NCI-H1436 treated with DMSO at 0.1 percent for 48 hours (cell line): ENCODE results near the gene ZRANB1.

Source experiments
- DNase-seq: peaks from one replicate; lab custom pipeline; 2025; lab: John Stamatoyannopoulos, UW

ZRANB1 gene

DNA sequence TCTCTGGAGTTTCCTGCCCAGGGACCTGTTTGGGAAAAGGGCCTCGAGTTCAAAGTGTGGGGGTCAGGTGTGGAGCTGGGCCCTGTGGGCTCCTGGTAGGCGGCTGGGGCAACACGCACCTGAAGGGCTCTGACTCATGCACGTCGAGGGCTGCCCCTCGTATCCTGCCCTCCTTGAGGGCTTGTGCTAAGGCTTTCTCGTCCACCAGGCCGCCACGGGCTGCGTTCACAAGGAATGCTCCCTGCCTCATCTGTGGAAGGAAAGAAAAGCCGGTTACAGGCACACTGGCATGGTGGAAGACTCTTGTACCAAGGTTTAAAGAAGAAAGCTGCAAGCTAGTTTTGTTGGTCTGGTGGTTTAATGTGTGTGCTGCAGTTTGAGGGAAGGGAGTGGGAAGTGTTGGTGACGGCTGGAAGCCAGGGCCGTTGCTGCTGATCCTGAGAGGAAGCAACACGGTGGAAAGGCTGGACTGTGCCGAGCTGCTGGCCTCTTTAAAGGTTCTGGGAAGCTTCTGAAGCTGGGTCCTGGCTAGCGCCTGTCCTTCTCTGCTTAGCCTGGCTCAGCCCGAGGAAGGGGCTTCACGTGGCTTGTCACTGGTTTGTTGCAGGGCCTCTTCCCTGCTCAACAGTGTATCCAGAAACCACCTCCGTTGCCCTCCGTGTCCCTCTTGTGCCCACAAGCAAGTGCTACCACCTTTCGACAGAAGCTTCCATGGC is 52.0 kb downstream of the ZRANB1 start:
- no peak for DNase-seq

DNA sequence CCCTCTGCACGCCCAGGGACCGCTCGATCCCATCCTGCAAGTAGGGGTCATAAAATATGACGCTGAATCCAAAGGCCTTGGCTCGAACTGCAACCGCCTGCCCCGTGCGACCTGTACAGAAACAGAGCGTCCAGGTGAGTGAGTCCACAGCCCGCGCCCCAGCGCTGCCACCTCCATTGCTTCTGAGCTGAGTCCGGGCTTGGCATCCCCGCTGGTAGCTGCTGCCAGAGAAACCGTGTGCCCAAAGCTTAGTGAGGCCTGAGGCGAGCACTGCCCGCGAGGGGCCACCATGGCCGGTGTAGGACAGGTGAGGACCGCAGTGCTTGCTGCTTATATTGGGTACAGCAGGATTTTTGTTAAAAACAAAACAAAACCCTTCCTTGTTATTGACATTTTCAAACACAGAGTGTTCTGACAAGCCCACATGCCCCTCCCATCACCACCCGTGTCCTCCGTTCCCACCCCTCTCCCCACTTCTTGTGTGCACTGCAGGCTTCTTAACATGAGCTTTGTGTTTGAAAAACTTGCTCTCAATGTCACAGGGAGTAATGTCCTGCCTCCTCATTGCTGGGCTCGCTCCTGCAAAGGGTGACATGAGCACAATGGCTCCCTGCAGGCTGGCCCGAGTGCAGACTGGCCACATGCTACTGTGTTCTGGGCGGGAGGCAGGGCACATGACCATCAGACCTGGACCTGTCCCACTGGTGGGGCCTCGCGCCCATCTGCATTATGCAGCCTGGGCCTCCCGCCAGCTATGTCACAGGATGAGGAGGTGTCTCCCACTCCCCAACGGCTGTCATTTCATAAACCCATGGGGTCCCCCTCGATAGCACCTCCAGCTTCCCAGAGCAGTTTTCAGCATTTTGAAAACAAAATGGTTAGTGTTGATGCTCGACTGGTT is 52.9 kb downstream of the ZRANB1 start:
- no peak for DNase-seq

DNA sequence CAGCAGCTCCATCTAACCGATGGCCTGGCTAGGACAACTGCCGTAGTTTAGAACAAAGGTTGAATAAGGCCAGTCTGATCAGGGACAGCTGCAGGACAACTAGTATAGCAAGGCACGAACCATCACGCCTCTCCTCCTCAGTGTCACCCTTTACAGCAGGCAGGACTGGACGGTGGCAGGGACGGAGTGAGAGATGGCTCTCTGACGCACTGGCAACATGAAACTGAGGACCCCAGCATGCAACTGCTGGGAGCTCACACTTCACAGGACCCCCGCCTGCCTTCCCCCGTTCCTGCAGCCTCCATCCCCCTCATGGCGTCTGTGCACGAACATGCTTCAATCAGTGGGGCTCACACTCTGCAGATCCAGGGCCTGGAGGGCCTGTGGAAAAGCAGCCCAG is 53.7 kb downstream of the ZRANB1 start:
- no peak for DNase-seq

DNA sequence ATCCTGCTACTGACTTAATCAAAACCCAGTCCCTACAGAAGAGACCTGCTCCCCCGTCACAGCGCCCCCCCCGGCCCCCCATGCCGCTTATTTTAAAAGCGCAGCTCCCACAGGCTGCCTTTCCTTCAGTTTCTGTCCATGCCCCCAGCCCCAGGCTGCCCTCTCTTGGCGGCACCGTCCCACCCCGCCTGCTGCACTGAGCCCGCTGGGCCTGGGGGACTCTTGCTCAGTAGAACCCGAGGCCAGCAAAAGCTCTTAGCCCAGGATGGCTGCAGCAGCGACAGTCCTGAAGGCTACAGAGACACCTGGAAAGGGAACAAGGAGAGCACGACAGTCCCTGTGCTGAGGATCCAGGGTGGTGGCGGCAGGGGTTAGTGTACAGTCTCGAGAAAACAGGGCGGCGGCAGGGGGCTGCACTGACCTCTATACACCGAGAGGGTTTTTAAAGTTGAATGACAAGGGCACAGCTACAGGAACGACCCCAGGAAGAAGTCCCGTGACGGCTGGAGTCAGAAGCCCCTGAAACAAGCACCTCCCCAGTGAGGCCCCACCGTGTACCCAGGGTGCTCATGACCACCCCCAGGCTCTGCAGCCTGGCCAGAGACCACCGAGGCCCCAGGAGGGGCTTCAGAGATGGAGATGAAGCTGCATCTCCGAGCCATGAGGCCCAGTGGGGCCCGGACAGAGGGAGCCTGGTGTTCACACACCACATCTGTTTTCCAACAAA is 54.4 kb downstream of the ZRANB1 start:
- DNase-seq, result no peak

GRCh38 chr10:124996854-124997215 is 54.9 kb downstream of the ZRANB1 start:
- DNase-seq, result no peak

DNA sequence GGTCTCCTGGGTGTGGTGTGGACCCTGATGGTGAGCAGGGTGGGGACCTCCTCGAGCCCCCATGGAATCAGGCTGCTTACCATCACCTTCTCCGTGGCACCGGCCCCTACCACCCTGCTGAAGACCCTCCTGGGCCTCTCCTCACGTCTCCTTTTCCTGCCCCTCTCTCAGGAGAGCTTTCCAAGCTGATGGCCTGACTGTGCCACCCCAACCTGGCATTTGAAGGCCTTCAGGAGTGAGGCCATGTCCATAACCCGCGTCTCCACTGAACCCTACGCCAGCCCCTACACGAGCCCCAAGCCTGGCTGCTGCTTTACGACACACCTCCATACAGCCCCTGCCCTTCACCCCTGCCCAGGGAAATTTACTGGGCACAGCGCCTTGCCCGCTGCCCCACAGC is 55.4 kb downstream of the ZRANB1 start:
- DNase-seq, result no peak

GRCh38 chr10:124997771-124998623 is 56.1 kb downstream of the ZRANB1 start:
- DNase-seq, result no peak

DNA sequence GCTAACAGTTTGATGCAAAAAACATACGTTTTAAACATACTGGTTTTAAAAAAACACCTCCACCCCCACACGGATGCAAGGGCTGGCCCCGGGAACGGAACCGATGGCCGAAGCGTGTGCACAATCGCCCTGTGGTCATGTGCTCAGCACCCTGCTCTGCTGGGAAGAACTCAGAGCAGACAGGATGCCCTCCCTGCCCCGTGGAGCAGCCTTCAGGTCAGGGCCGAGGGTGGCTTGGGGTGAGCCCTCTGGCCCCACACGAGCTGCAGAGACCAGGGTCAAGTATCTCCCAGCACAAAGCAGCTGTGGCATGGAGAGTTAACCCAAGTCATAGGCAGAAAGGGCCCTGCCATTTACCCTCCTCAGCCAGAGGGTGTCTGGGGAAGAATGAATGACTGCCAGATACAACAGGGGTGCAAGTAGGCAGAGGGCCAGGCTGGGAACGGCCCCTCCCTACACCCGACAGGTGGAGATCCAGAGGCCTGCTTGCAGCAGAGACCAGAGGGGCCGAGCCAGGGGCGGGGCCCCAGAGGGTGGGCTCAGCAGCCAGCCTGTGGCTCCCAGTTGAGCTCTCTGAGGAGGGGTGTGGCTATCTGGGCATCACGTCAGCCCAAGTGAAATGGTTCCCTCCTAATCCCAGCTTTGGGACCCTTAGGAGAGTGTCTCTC is 56.8 kb downstream of the ZRANB1 start:
- no peak for DNase-seq

GRCh38 chr10:124999433-125000365 is 57.8 kb downstream of the ZRANB1 start:
- DNase-seq, result no peak

GRCh38 chr10:125000366-125001312 is 58.7 kb downstream of the ZRANB1 start:
- no peak for DNase-seq

DNA sequence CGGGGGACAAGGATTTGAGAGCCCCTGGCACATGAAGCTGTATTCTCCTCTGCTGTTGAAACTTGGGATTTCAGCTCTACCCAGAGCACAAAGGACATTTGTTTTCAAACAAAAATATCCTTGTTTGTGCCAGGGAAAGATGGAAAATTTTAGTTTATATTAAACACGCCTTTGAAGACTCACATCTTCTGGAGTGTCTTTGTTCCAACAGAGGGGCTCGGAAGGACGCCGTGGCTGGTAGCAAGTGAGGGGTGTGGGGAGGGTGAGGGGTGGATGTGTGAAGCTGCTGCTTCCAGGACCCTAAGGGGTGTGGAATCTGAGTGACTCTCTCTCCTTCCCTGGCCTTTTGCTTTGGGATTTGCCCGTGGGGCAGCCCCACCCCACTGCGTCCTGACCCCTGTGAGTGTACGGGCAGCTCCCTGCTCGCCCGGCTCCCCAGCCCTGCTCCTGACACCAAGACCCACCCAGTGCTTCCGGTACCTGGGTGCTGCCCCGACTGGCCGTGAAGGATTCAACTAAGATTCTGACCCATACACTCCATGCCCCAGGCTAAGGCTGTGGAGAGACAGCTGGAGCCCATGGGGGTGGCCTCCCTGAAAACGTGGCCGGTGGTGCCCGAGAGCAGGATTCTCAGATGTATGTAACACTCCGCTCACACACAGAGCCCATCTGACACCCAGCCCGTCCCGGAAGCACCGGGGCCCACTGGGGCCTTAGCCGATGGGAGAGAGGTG is 59.6 kb downstream of the ZRANB1 start:
- DNase-seq, result no peak

- DNase-seq, result no peak
Observed at GRCh38 chr10:125002047-125002422, 60.1 kb downstream of the ZRANB1 start.

DNA sequence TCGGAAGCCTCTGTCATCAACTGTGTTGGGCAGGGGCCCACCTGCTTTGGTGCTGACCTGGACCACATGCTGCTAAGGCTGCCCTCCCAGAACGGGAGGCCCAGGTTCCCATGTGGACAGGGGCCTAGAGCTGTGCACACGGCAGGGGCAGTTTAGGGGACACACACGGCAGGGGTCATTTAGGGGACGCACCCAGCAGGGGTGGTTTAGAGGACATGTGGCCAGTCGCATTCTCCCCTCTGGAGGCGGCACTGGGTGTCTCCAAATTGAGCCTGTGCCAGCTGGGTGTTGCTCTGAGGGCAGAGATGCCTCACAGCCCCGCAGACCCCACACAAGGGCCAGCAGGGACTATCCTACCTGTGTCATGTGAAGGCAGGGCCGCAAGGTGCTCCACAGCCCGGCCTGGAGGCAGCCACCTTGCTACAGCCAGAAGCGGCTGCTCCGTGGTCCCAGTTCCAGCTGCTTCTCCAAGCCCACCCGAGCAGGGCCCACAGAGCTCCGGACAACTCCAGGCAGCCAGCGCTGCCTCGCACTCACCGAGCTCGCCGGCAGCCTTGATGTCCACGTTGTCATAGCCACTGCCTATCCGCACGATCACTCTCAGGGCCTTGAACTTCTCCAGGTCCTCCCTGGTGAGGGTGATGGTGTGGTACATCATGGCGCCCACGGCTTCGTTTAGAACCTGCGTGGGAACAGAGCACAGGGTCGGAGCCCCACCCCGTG is 60.7 kb downstream of the ZRANB1 start:
- no peak for DNase-seq

DNA sequence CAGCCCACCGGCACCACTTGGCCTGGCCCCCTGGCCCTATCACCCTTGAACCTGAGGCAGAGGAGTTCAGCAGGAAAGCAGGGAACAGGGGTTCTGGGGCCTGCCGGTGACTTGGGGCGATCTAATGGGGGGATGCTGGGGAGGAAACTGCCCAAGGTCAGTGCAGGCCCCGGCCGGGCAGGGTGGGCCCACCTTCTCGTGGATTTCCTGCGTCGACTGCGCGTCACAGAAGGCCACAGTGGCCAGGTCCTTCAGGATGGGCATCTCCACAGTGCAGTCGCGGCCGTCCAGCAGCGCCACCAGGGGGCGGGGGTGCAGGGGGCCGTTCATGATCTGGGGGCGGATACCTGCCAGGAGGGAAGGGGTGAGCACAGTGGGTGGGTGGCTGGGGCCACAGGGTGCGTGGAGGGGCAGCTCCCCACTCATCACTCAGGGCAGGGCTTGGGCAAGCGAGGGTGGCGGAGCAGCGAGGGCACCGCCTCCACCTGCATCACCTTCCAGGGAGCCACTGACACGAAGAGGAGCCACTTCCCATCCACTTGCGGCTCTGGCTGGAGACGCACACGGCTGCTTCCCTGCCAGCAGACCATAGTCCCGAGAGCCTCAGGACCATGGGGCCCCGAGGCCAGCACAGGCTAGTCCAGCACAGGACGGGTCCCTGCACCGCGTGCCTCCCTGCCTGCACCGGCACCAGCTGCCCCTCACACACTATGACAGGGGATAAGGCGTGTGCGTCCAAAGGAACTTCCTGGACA is 61.4 kb downstream of the ZRANB1 start:
- DNase-seq, result no peak

DNA sequence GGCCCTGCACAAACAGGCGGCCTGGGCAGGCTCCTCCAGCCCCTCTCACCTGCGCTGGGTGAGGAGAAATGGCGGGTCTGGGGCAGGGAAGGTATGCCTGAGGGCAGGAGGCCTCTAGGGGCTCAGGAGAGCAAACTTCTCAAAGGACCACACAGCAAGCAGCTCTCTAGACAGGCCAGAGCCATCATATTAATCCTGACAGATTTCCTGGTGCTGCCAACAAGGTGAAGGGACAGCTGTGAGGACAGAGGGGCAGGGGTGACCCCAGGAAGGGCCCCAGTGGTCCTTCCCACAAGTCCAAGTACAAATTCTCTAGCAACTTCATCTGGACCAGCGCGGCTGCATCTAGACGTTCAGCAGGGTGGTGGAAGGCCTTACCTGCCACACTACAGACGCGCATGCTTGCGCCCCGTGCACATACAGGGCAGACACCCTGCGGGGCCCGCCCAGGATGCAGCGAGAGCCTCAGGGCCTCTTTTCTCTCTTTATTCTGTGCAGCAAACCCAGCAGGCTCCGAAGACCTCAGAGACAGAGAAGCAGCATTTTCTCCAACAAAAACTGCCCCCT is 62.1 kb downstream of the ZRANB1 start:
- no peak for DNase-seq

DNA sequence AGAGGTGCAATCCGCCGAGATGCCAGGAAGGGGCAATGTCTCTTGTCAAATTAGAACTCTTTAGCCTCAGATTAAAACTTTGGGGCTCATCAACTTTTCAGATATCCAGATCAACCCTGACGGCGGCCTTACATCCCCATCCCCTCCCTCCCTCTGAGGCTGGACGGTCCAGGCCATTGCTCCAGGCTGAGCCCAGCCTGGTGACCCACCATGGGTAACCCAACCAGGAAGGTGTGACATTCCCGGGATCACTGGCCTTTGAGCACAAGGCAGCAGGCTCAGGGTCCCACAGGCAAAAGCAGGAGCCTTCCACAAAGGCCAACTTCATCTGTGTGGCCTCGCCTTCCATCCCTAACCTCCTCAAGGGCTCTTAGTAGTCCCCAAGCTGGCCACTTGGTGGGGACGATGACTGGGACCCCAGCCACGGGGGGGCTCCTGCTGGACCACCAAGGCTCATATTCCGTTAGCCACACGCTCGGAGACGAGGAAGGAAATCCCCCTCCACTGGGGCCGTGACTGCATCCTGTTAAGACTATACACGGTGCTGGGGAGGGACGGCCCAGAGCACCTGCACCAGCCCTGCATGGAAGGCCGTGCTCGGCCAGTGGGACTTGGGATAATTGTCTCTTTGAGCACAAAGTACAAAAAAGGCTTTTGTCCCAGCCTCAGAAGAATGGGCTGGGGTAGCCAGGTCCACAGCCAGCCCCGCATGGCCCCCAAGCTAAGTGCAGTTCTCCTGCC is 62.8 kb downstream of the ZRANB1 start:
- no peak for DNase-seq
